ENCODE results near the gene ACKR2.

DNA sequence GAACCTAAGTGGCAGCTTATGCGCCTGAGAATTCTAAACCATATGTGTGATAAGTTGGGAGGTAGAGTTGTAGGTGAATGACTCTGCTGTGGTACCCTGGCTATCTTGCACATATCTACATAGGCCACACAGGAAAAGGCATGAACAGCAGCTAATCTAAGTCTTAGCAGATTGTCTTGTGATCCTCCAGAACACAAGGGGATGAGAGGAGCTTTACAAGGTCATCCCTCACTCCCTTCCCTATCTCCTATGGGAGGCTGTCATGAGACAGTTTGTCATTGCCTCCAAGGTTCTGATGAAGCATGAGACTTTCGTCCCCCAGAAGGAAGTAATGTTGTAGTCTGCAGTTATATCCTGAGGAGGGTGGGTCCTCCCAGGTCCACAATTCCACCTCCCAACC, 93.0 kb downstream of the ACKR2 start:
- TF ChIP-seq FOXM1 (IDR thresholded peaks at IDR 0.05; ENCODE audit: low read depth), result no peak
- TF ChIP-seq, protein P1, sequence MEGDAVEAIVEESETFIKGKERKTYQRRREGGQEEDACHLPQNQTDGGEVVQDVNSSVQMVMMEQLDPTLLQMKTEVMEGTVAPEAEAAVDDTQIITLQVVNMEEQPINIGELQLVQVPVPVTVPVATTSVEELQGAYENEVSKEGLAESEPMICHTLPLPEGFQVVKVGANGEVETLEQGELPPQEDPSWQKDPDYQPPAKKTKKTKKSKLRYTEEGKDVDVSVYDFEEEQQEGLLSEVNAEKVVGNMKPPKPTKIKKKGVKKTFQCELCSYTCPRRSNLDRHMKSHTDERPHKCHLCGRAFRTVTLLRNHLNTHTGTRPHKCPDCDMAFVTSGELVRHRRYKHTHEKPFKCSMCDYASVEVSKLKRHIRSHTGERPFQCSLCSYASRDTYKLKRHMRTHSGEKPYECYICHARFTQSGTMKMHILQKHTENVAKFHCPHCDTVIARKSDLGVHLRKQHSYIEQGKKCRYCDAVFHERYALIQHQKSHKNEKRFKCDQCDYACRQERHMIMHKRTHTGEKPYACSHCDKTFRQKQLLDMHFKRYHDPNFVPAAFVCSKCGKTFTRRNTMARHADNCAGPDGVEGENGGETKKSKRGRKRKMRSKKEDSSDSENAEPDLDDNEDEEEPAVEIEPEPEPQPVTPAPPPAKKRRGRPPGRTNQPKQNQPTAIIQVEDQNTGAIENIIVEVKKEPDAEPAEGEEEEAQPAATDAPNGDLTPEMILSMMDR (IDR thresholded peaks at IDR 0.05), result no peak
- no peak for TF ChIP-seq GABPA (IDR thresholded peaks at IDR 0.05; ENCODE audit: low read depth)
- no peak for TF ChIP-seq RCOR1 (IDR thresholded peaks at IDR 0.05; ENCODE audit: low read length)
- no peak for TF ChIP-seq USF2 (IDR thresholded peaks at IDR 0.05; ENCODE audit: borderline replicate concordance, low read depth, low read length)
- TF ChIP-seq FOSL2 (IDR thresholded peaks at IDR 0.05; ENCODE audit: borderline replicate concordance, low read depth), result no peak
- TF ChIP-seq, protein P2, sequence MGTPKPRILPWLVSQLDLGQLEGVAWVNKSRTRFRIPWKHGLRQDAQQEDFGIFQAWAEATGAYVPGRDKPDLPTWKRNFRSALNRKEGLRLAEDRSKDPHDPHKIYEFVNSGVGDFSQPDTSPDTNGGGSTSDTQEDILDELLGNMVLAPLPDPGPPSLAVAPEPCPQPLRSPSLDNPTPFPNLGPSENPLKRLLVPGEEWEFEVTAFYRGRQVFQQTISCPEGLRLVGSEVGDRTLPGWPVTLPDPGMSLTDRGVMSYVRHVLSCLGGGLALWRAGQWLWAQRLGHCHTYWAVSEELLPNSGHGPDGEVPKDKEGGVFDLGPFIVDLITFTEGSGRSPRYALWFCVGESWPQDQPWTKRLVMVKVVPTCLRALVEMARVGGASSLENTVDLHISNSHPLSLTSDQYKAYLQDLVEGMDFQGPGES (IDR thresholded peaks at IDR 0.05; ENCODE audit: low read depth, low read length), result no peak
- TF ChIP-seq NFIC (IDR thresholded peaks at IDR 0.05; ENCODE audit: borderline replicate concordance), result no peak
- TF ChIP-seq EZH2phosphoT487 (IDR thresholded peaks at IDR 0.05; ENCODE audit: borderline replicate concordance, low read depth), result no peak
- TF ChIP-seq MXI1 (IDR thresholded peaks at IDR 0.05; ENCODE audit: low read depth, low read length), result no peak
- TF ChIP-seq RFX5 (IDR thresholded peaks at IDR 0.05; ENCODE audit: low read length), result no peak
